Mesenchymal stem cell (in vitro differentiated cells and primary cell): ENCODE measurements around the gene ANKRD22.

ENCODE experiments used
- DNase-seq: peaks from one replicate; pipeline ENCODE4 v3.0.0-alpha.2; 2013
- H2AFZ ChIP-seq: one replicate; pipeline ENCODE4 v1.6.1; 2013; ENCODE audit warnings: low read depth, mild to moderate bottlenecking, control low read depth, inconsistent platforms, low read length, moderate library complexity
- H2AK5ac ChIP-seq: 2 replicates; pipeline ENCODE4 v1.6.1; 2013; ENCODE audit warnings: low read length, moderate library complexity, mild to moderate bottlenecking, inconsistent platforms; ENCODE audit not compliant: severe bottlenecking
- H2BK120ac ChIP-seq: one replicate; pipeline ENCODE4 v1.6.1; 2013; ENCODE audit warnings: low read depth, mild to moderate bottlenecking, inconsistent platforms, low read length, moderate library complexity
- H2BK12ac ChIP-seq, 2 experiments: one replicate each; pipeline ENCODE4 v1.6.1; 2013; ENCODE audit warnings: inconsistent platforms in 2 of 2, low read length in 2 of 2, mild to moderate bottlenecking in 2 of 2, moderate library complexity in 2 of 2, control low read depth in 1 of 2
- H2BK15ac ChIP-seq: one replicate; pipeline ENCODE4 v1.6.1; 2013; ENCODE audit warnings: mild to moderate bottlenecking, low read depth, inconsistent platforms; ENCODE audit not compliant: poor library complexity, severe bottlenecking
- H2BK5ac ChIP-seq: 2 replicates; pipeline ENCODE4 v1.6.1; 2013; ENCODE audit warnings: low read depth, mild to moderate bottlenecking, low read length, control low read depth, inconsistent platforms; ENCODE audit not compliant: poor library complexity, severe bottlenecking
- H3K14ac ChIP-seq, 2 experiments: one replicate each; pipeline ENCODE4 v1.6.1; 2013; ENCODE audit warnings: inconsistent platforms in 2 of 2, low read length in 2 of 2, control low read depth in 1 of 2, mild to moderate bottlenecking in 1 of 2, moderate library complexity in 1 of 2
- H3K18ac ChIP-seq, 2 experiments: one replicate each; pipeline ENCODE4 v1.6.1; 2013; ENCODE audit warnings: inconsistent platforms in 2 of 2, low read length in 2 of 2, control low read depth in 1 of 2, low read depth in 1 of 2, mild to moderate bottlenecking in 1 of 2
- H3K23ac ChIP-seq, 2 experiments: one replicate each; pipeline ENCODE4 v1.6.1; 2013; ENCODE audit warnings: inconsistent platforms in 2 of 2, low read length in 2 of 2, mild to moderate bottlenecking in 2 of 2, moderate library complexity in 2 of 2, control low read depth in 1 of 2
- H3K27ac ChIP-seq: 2 replicates; pipeline ENCODE4 v1.5.1; 2013; ENCODE audit warnings: mild to moderate bottlenecking, moderate library complexity, low read length, control low read depth, inconsistent platforms; ENCODE audit not compliant: poor library complexity, severe bottlenecking
- H3K27me3 ChIP-seq, 2 experiments: 2 replicates each; pipeline versions ENCODE4 v1.6.1 to v1.7.0; 2013; ENCODE audit warnings: low read length in 2 of 2, mild to moderate bottlenecking in 2 of 2, moderate library complexity in 2 of 2, control low read depth in 1 of 2, inconsistent platforms in 1 of 2; ENCODE audit not compliant: control insufficient read depth in 1 of 2, insufficient read depth in 1 of 2
- H3K36me3 ChIP-seq, 2 experiments: 2 replicates each; pipeline versions ENCODE4 v1.6.1 to v1.7.0; 2013; ENCODE audit warnings: low read length in 2 of 2, control low read depth in 1 of 2, inconsistent platforms in 1 of 2, low read depth in 1 of 2, mild to moderate bottlenecking in 1 of 2; ENCODE audit not compliant: insufficient read depth in 2 of 2, control insufficient read depth in 1 of 2
- H3K4ac ChIP-seq, 2 experiments: one replicate each; pipeline ENCODE4 v1.6.1; 2013; ENCODE audit warnings: inconsistent platforms in 2 of 2, low read length in 2 of 2, mild to moderate bottlenecking in 2 of 2, moderate library complexity in 2 of 2, control low read depth in 1 of 2, low read depth in 1 of 2
- H3K4me1 ChIP-seq: 2 replicates; pipeline ENCODE4 v1.6.1; 2013; ENCODE audit warnings: low read depth, low read length, control low read depth; ENCODE audit not compliant: control insufficient read depth, insufficient read depth
- H3K4me2 ChIP-seq: 2 replicates; pipeline ENCODE4 v1.6.1; 2013; ENCODE audit warnings: low read length, mild to moderate bottlenecking, inconsistent platforms; ENCODE audit not compliant: poor library complexity, severe bottlenecking
- H3K4me3 ChIP-seq, 2 experiments: 2 replicates each; pipeline versions ENCODE4 v1.5.1 to v1.7.0; 2013; ENCODE audit warnings: low read length in 2 of 2, mild to moderate bottlenecking in 2 of 2, control low read depth in 1 of 2, low read depth in 1 of 2; ENCODE audit not compliant: insufficient read depth in 1 of 2
- H3K79me1 ChIP-seq: replicated peaks from 2 replicates; pipeline ENCODE4 v1.6.1; 2013; ENCODE audit warnings: mild to moderate bottlenecking, control low read depth, low read length, inconsistent platforms; ENCODE audit not compliant: poor library complexity, severe bottlenecking
- H3K9ac ChIP-seq: 2 replicates; pipeline ENCODE4 v1.7.0; 2013; ENCODE audit warnings: mild to moderate bottlenecking, low read length, moderate library complexity
- H3K9me3 ChIP-seq: 2 replicates; pipeline ENCODE4 v1.7.0; 2013; ENCODE audit warnings: mild to moderate bottlenecking, low read length; ENCODE audit not compliant: control insufficient read depth
- H4K8ac ChIP-seq: one replicate; pipeline ENCODE4 v1.6.1; 2013; ENCODE audit warnings: inconsistent platforms, mild to moderate bottlenecking, low read length, moderate library complexity
- H4K91ac ChIP-seq: one replicate; pipeline ENCODE4 v1.6.1; 2013; ENCODE audit warnings: mild to moderate bottlenecking, low read length, inconsistent platforms
- WGBS: methylation state at CpG from one replicate; pipeline ENCODE4 v1.1.7; 2013; ENCODE audit warnings: mixed read lengths; 5-methylcytosine and 5-hydroxymethylcytosine counted together

The ANKRD22 gene

GRCh38 chr10:88874281-88874680, 22.6 kb upstream of the ANKRD22 start:
- H2BK12ac ChIP-seq, result no peak overlapping the region
- no peak overlapping the region for H2BK120ac ChIP-seq
- H3K23ac ChIP-seq, result no peak overlapping the region
- WGBS, result 83% methylated on average over 2 of the region's 2 CpGs
- H2AK5ac ChIP-seq, result no peak overlapping the region
- H4K8ac ChIP-seq, result no peak overlapping the region
- no peaks in the 10 kb centered on the region for H3K9me3 ChIP-seq
- no peak overlapping the region for H3K4ac ChIP-seq
- H3K27me3 ChIP-seq, result no peaks in the 10 kb centered on the region
- peaks cover 2% of the 10 kb centered on the region for H3K79me1 ChIP-seq
- H2BK15ac ChIP-seq, result no peak overlapping the region
- H3K36me3 ChIP-seq, result no peaks in the 10 kb centered on the region
- H3K27ac ChIP-seq, result no peak overlapping the region
- no peak overlapping the region for H2BK5ac ChIP-seq
- no peak overlapping the region for H3K9ac ChIP-seq
- no peak overlapping the region for H3K4me2 ChIP-seq
- no peaks in the 10 kb centered on the region for H3K4me1 ChIP-seq
- no peak overlapping the region for H3K4me3 ChIP-seq
- H4K91ac ChIP-seq, result no peak overlapping the region
- DNase-seq, result no peak
- no peak overlapping the region for H3K18ac ChIP-seq
- H2AFZ ChIP-seq, result no peak overlapping the region
- no peak overlapping the region for H3K14ac ChIP-seq

- H2BK5ac ChIP-seq, result no peak overlapping the region
- no peak overlapping the region for H4K91ac ChIP-seq
- WGBS, result no CpG with 5 or more reads among the region's 2 CpGs
- H3K23ac ChIP-seq, result no peak overlapping the region
- no peak overlapping the region for H3K27ac ChIP-seq
- H3K79me1 ChIP-seq, result no peaks in the 10 kb centered on the region
- no peak overlapping the region for H2AK5ac ChIP-seq
- no peak overlapping the region for H3K18ac ChIP-seq
- H3K9me3 ChIP-seq, result no peaks in the 10 kb centered on the region
- H3K9ac ChIP-seq, result no peak overlapping the region
- H2BK12ac ChIP-seq, result no peak overlapping the region
- H2AFZ ChIP-seq, result no peak overlapping the region
- no peak overlapping the region for H3K14ac ChIP-seq
- no peak for DNase-seq
- H3K4me1 ChIP-seq, result no peaks in the 10 kb centered on the region
- no peak overlapping the region for H2BK120ac ChIP-seq
- H2BK15ac ChIP-seq, result no peak overlapping the region
- no peak overlapping the region for H3K4ac ChIP-seq
- H3K27me3 ChIP-seq, result no peaks in the 10 kb centered on the region
- H4K8ac ChIP-seq, result no peak overlapping the region
- H3K4me2 ChIP-seq, result no peak overlapping the region
- no peak overlapping the region for H3K4me3 ChIP-seq
- H3K36me3 ChIP-seq, result no peaks in the 10 kb centered on the region
These were observed 22.1 kb upstream of the ANKRD22 start for GRCh38 chr10:88873757-88874156.

- H2AFZ ChIP-seq, result no peak overlapping the region
- H3K18ac ChIP-seq, result no peak overlapping the region
These were observed 18.4 kb upstream of the ANKRD22 start for GRCh38 chr10:88870089-88870488.

GRCh38 chr10:88866454-88866853, 14.8 kb upstream of the ANKRD22 start:
- no peak overlapping the region for H3K18ac ChIP-seq
- no peak overlapping the region for H3K4ac ChIP-seq
- H2AFZ ChIP-seq, result no peak overlapping the region
- H4K91ac ChIP-seq, result no peak overlapping the region
- no peak overlapping the region for H3K27ac ChIP-seq
- no peaks in the 10 kb centered on the region for H3K36me3 ChIP-seq
- no peak for DNase-seq
- H3K79me1 ChIP-seq, result no peaks in the 10 kb centered on the region
- H2BK120ac ChIP-seq, result no peak overlapping the region
- H3K14ac ChIP-seq, result no peak overlapping the region
- H3K4me2 ChIP-seq, result no peak overlapping the region
- H3K9ac ChIP-seq, result no peak overlapping the region
- no peak overlapping the region for H4K8ac ChIP-seq
- no peak overlapping the region for H3K23ac ChIP-seq
- H2BK12ac ChIP-seq, result no peak overlapping the region
- WGBS, result 94% methylated on average over 2 of the region's 2 CpGs
- H2BK5ac ChIP-seq, result no peak overlapping the region
- H2AK5ac ChIP-seq, result no peak overlapping the region
- no peaks in the 10 kb centered on the region for H3K4me1 ChIP-seq
- no peaks in the 10 kb centered on the region for H3K9me3 ChIP-seq
- no peak overlapping the region for H3K4me3 ChIP-seq
- no peak overlapping the region for H2BK15ac ChIP-seq
- H3K27me3 ChIP-seq, result peaks cover 0 to 3% of the 10 kb centered on the region in 2 experiments

More at GRCh38 chr10:88870089-88870488, 18.4 kb upstream of the ANKRD22 start:
- Histone ChIP-seq H3K4me3 (no peak overlapping the region), H3K9ac (no peak overlapping the region), H3K4me1 (no peaks in the 10 kb centered on the region), H3K4ac (no peak overlapping the region), H3K27me3 (no peaks in the 10 kb centered on the region), H4K8ac (no peak overlapping the region), H2AK5ac (no peak overlapping the region), H2BK15ac (no peak overlapping the region), H3K27ac (no peak overlapping the region), H3K23ac (no peak overlapping the region), H3K14ac (no peak overlapping the region), H2BK12ac (no peak overlapping the region), H4K91ac (no peak overlapping the region), H3K4me2 (no peak overlapping the region), H3K36me3 (no peaks in the 10 kb centered on the region), H3K9me3 (no peaks in the 10 kb centered on the region), H2BK5ac (no peak overlapping the region), H3K79me1 (no peaks in the 10 kb centered on the region), H2BK120ac (no peak overlapping the region)
- peak; percentile 26 for DNase-seq
